HG03354 (cell line): Measurements from ENCODE around the gene WDR90.

Source experiments
- ATAC-seq: cut with Tn5 transposase; IDR thresholded peaks from one replicate; pipeline ENCODE4 v1.9.1; 2021; ENCODE audit warnings: mild to moderate bottlenecking; ENCODE audit not compliant: unreplicated experiment, poor library complexity, severe bottlenecking

The WDR90 gene

GRCh38 chr16:674214-674881 lies 25.2 kb downstream of the WDR90 start:
- ATAC-seq = no peak

- ATAC-seq = no peak
Observed at GRCh38 chr16:674968-675883, 26.1 kb downstream of the WDR90 start, which contains the start of gene RHBDL1. Gene RHBDL1, plus strand, starts transcription at chr16:675671. Its CDS starts 120 bp downstream, at chr16:675791.

DNA sequence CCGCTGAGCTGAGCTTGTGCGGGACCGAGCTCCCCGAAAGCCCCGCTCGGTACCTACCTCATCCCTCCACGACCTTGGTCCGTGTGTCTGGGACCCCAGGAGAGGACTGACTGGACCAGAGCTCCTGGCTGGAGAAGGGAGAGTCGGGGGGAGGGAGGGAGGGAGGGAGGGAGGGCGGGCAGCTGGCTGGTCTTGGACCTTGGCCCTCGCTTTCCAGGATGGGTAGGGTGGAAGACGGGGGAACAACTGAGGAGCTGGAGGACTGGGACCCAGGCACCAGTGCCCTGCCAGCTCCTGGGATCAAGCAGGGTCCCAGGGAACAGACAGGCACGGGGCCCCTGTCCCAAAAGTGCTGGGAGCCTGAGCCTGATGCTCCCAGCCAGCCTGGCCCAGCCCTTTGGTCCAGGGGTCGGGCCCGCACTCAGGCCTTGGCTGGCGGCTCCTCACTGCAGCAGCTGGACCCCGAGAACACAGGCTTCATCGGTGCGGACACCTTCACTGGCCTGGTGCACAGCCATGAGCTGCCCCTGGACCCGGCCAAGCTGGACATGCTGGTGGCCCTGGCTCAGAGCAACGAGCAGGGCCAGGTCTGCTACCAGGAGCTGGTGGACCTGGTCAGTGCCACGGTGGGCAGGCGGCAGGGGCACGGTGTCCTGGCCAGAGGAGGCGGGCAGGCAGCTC lies 26.9 kb downstream of the WDR90 start:
- ATAC-seq = no peak

DNA sequence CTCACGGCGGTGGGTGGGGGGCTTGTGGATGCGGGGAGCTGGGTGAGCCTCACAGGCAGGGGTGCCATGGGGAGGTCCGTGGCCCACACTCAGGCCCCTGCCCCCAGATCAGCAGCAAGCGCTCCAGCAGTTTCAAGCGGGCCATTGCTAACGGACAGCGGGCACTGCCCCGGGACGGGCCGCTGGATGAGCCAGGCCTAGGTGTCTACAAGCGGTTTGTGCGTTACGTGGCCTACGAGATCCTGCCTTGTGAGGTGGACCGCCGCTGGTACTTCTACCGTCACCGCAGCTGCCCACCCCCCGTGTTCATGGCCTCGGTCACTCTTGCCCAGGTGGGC lies 27.4 kb downstream of the WDR90 start:
- no peak for ATAC-seq

DNA sequence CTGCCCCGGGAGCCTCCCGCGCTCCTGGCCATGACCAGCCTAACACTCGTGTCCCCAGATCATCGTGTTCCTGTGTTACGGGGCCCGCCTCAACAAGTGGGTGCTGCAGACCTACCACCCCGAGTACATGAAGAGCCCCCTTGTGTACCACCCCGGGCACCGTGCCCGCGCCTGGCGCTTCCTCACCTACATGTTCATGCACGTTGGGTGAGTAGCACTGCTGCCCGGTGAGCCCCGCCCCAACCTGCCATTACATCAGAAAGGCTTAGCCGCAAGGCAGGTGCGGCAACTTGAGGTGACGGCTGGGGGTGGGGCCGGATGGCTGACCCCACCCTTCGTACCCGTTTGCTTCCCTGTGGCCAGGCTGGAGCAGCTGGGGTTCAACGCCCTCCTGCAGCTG lies 27.7 kb downstream of the WDR90 start:
- ATAC-seq = no peak

- ATAC-seq = no peak
Observed at GRCh38 chr16:677316-678190, 28.4 kb downstream of the WDR90 start.

- no peak for ATAC-seq
Observed at GRCh38 chr16:678209-678857, 29.2 kb downstream of the WDR90 start.

DNA sequence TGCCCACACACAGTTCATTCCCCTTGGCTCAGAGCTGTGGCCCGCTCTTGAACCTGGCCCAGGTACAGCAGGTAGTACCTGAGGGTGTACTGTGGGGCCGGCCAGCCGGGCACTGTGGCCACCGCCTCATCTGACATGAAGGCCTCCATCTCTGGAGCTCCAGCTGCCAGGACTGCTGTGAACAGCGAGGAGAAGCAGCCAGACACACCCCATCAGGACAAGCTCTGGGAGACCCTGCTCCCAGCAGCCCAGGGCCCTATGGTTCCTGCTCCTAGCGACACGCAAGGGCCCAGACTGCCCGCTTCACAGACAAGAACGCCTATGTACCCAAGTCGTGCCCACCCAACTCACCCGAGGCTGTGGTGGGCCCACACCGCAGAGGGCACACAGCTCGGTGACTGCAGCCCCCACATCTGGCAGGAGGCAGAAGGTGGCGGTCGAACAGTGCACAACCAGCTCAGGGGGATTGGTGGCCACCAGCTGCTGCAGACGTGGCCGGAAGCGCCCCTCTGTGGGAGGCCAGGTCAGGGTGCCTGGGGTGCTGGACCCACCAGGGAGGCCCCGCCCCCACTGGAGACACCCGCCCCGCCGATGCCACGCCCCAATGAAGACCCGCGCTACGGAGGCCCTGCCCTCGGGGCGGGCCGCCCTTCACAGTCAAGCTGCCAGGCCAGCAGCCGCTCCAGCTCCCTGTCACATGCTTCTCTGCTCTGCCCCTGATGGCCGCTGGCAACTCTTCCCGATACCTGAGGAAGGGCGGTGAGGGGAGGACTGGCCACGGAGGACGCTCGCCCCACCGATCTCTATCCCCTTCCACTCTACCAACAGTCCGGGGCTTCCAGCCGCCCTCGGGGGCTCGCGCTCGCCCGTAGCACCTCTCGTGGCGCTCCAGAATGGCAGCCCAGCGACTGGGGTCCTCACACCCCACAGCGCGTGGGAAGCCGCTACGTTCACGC lies 30.0 kb downstream of the WDR90 start:
- ATAC-seq = no peak

DNA sequence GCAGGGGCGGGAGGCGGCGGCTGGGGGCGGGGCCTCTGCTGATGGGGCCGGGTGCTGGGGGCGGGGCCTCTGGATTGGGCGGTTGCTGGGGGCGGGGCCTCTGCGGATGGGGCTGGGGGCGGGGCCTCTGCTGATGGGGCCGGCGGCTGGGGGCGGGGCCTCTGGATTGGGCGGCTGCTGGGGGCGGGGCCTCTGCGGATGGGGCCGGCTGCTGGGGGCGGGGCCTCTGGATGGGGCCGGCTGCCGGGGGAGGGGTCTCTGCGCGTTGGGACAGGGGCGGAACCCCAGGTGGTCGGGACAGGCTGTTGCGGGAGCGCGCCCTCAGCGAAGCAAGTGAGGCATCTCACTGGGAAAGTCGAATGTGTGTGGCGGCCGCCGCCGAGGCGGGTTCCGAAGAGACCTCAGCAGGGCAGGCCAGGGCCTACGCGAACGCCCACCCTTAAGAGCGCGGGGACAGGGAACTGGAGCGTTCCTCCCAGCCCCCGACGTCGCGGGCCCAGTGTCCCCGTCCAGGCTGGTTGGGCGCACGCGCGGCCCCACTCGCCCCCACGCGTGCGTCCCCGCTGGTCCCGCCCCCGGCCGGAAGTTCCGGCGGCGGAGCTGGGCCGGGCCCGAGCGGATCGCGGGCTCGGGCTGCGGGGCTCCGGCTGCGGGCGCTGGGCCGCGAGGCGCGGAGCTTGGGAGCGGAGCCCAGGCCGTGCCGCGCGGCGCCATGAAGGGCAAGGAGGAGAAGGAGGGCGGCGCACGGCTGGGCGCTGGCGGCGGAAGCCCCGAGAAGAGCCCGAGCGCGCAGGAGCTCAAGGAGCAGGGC lies 30.9 kb downstream of the WDR90 start, which contains the start of gene STUB1:
STUB1 (plus strand) TSS at position 597 of the 811 bp plus-strand sequence; CDS start at position 713, 116 bp downstream.
- peak; percentile 47 for ATAC-seq

DNA sequence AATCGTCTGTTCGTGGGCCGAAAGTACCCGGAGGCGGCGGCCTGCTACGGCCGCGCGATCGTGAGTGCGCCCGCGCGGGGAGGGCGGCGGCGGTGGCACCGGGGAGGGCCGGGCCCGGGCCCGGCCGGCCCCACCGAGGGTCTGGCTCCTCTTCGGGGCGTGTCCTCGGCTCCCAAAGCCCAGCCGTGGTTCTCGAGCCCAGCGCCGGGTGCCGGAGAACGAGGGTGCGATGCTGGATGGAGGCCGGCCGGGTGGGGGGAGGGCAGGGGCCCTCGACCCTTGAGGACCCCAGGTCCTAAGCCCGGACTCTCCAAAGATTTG lies 31.4 kb downstream of the WDR90 start:
- no peak for ATAC-seq

DNA sequence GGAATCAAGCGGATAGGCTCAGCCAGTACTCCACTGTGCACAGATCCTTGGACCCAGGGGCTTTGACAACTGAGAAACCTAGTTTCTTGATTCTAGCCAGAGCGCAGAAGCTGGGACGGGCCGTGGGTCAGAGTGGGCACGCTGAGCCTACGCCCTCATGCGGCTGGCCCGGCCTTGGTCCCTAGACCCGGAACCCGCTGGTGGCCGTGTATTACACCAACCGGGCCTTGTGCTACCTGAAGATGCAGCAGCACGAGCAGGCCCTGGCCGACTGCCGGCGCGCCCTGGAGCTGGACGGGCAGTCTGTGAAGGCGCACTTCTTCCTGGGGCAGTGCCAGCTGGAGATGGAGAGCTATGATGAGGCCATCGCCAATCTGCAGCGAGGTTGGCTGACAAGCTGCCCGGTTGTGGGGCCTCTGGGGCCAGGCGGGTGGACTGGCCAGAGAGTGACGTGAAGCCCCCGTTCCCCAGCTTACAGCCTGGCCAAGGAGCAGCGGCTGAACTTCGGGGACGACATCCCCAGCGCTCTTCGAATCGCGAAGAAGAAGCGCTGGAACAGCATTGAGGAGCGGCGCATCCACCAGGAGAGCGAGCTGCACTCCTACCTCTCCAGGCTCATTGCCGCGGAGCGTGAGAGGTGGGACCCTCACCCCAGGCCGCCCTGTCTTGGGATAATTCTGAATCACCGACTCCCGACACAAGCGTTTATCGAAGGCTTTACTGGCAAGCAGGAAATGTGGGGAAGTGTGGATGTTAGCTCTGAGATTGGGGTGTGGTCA lies 32.0 kb downstream of the WDR90 start:
- ATAC-seq = no peak

DNA sequence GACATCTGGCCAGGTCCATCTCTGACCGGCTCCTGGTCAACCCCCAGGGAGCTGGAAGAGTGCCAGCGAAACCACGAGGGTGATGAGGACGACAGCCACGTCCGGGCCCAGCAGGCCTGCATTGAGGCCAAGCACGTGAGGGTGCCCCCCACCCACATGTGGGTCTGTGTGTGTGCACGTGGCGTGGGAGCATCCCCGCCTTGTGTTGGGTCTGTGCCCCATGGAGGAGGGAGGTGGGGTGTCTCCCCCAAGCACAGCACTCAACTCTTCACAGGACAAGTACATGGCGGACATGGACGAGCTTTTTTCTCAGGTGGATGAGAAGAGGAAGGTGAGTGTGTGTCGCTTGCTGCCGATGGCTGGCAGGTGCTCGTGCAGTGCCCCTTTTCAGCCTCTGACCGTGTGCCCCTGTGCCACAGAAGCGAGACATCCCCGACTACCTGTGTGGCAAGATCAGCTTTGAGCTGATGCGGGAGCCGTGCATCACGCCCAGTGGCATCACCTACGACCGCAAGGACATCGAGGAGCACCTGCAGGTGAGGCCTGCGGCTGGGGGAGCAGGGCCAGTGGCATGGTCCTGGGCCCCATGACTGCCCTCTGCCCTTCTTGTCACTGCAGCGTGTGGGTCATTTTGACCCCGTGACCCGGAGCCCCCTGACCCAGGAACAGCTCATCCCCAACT lies 32.7 kb downstream of the WDR90 start:
- ATAC-seq = no peak

DNA sequence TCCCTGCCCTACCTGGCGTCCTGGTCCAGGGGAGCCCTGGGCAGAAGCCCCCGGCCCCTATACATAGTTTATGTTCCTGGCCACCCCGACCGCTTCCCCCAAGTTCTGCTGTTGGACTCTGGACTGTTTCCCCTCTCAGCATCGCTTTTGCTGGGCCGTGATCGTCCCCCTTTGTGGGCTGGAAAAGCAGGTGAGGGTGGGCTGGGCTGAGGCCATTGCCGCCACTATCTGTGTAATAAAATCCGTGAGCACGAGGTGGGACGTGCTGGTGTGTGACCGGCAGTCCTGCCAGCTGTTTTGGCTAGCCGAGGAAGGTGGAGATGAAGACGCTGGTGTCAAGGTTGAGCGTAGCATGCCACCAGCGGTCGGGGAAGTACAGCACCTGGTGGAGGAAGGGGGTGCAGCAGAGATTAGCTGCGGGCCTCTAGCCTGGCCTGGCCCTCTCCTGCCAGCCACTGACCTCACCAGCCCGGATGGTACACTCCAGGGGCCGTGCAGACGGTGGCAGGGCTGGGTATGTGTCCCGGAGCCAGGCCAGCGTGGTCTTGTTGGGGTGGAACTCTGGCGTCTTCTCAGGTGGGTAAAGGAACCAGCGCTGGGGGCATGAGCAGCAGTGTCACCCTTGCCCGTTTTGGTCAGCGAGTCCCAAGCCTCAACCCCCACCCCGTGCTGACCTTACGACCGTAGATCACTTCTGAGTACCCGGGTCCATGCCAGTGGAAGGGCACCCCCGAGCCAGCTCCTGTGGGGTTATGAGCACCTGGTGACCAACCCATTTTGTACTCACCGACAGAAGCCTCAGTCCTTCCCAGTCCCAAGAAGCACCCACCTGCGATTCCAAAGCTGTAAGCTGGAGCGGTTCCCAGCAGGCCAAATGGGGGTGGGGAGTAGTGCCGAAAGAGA lies 33.6 kb downstream of the WDR90 start:
- ATAC-seq = no peak

- no peak for ATAC-seq
Observed at GRCh38 chr16:683396-684070, 34.4 kb downstream of the WDR90 start.
